Skeletal muscle cell (primary cell): ENCODE data around the gene CACNA1H.
"Not testable (repeated sequence)": the region's sequence is repeated elsewhere in the genome, so short reads cannot be mapped to it uniquely, and the experiment has no call there.

Source experiments
- DNase-seq: peaks from one replicate; pipeline ENCODE4 v3.0.0-alpha.2; 2010; ENCODE audit warnings: low read depth
- H3K4me3 ChIP-seq: 2 replicates; pipeline ENCODE4 v1.5.1; 2011; ENCODE audit warnings: low read depth, mild to moderate bottlenecking, control low read depth, low read length, moderate library complexity

The CACNA1H gene

GRCh38 chr16:1184156-1184868, 31.4 kb downstream of the CACNA1H start:
- DNase-seq: no peak
- no peak overlapping the region for H3K4me3 ChIP-seq

GRCh38 chr16:1184980-1185379, 32.1 kb downstream of the CACNA1H start:
- DNase-seq: no peak
- H3K4me3 ChIP-seq: no peak overlapping the region

- H3K4me3 ChIP-seq, DNase-seq: not testable (repeated sequence)
Observed at GRCh38 chr16:1185460-1186207, 32.7 kb downstream of the CACNA1H start.

- no peak for DNase-seq
- H3K4me3 ChIP-seq: no peak overlapping the region
Observed at GRCh38 chr16:1188432-1189189, 35.7 kb downstream of the CACNA1H start.

GRCh38 chr16:1189455-1189854, 36.5 kb downstream of the CACNA1H start:
- DNase-seq: no peak
- no peak overlapping the region for H3K4me3 ChIP-seq

- DNase-seq, H3K4me3 ChIP-seq: not testable (repeated sequence)
Observed at GRCh38 chr16:1190789-1191188, 37.9 kb downstream of the CACNA1H start.

- DNase-seq: no peak
- H3K4me3 ChIP-seq: no peak overlapping the region
Observed at GRCh38 chr16:1192384-1193073, 39.6 kb downstream of the CACNA1H start.

GRCh38 chr16:1193143-1193824, 40.4 kb downstream of the CACNA1H start:
- no peak overlapping the region for H3K4me3 ChIP-seq
- DNase-seq: no peak

- H3K4me3 ChIP-seq: no peak overlapping the region
- no peak for DNase-seq
Observed at GRCh38 chr16:1193825-1194581, 41.1 kb downstream of the CACNA1H start.

GRCh38 chr16:1194665-1195392, 41.9 kb downstream of the CACNA1H start:
- no peak for DNase-seq

GRCh38 chr16:1195393-1195666, 42.4 kb downstream of the CACNA1H start:
- no peak for DNase-seq
- H3K4me3 ChIP-seq: no peak overlapping the region

More at GRCh38 chr16:1194665-1195392, 41.9 kb downstream of the CACNA1H start:
- H3K4me3 ChIP-seq: no peak overlapping the region

GRCh38 chr16:1196494-1196893, 43.6 kb downstream of the CACNA1H start:
- DNase-seq: no peak
- no peak overlapping the region for H3K4me3 ChIP-seq

- DNase-seq: no peak
- H3K4me3 ChIP-seq: no peak overlapping the region
Observed at GRCh38 chr16:1197237-1197866, 44.4 kb downstream of the CACNA1H start.

- DNase-seq: no peak
- no peak overlapping the region for H3K4me3 ChIP-seq
Observed at GRCh38 chr16:1198194-1198593, 45.3 kb downstream of the CACNA1H start.

- not testable (repeated sequence) for DNase-seq, H3K4me3 ChIP-seq
Observed at GRCh38 chr16:1198671-1199346, 45.9 kb downstream of the CACNA1H start.

- no peak overlapping the region for H3K4me3 ChIP-seq
- DNase-seq: no peak
Observed at GRCh38 chr16:1199347-1200013, 46.6 kb downstream of the CACNA1H start.
